Activated naive CD4-positive, alpha-beta T cell treated with anti-CD3 and anti-CD28 coated beads, Interleukin-2, amount 10 ng/mL, durations not matched to agents 7 days and 5 days (primary cell): Measurements from ENCODE around the gene ADAMTS6.
"Not testable (repeated sequence)": the region's sequence is repeated elsewhere in the genome, so short reads cannot be mapped to it uniquely, and the experiment has no call there.

Source experiments
- CTCF ChIA-PET: fragments of 350-600 bp; sonication (Branson Sonifier 250); formaldehyde crosslinking; loops from one replicate; lab custom pipeline; 2021; ENCODE audit warnings: antibody characterized with exemption; lab: Charles Lee
- DNase-seq: peaks from one replicate; pipeline ENCODE4 v3.0.0-alpha.2; 2020
- H3K27ac Mint-ChIP-seq: one replicate; pipeline ENCODE4 v1.8.0; 2021; ENCODE audit warnings: mild to moderate bottlenecking, moderate library complexity, mixed read lengths
- H3K27me3 Mint-ChIP-seq: one replicate; pipeline ENCODE4 v1.8.0; 2021; ENCODE audit warnings: mild to moderate bottlenecking, mixed read lengths
- H3K36me3 Mint-ChIP-seq: one replicate; pipeline ENCODE4 v1.8.0; 2021; ENCODE audit warnings: mixed read lengths
- H3K4me1 Mint-ChIP-seq: one replicate; pipeline ENCODE4 v1.8.0; 2021; ENCODE audit warnings: mixed read lengths
- H3K4me3 Mint-ChIP-seq: one replicate; pipeline ENCODE4 v1.8.0; 2021; ENCODE audit warnings: mild to moderate bottlenecking, moderate library complexity, mixed read lengths
- H3K9me3 Mint-ChIP-seq: one replicate; pipeline ENCODE4 v1.8.0; 2021; ENCODE audit warnings: mixed read lengths

The ADAMTS6 gene

GRCh38 chr5:65203746-65204145 lies 278.0 kb downstream of the ADAMTS6 start:
- CTCF ChIA-PET, result no interaction called here
- H3K9me3 Mint-ChIP-seq, result no peaks in the 10 kb centered on the region

DNA sequence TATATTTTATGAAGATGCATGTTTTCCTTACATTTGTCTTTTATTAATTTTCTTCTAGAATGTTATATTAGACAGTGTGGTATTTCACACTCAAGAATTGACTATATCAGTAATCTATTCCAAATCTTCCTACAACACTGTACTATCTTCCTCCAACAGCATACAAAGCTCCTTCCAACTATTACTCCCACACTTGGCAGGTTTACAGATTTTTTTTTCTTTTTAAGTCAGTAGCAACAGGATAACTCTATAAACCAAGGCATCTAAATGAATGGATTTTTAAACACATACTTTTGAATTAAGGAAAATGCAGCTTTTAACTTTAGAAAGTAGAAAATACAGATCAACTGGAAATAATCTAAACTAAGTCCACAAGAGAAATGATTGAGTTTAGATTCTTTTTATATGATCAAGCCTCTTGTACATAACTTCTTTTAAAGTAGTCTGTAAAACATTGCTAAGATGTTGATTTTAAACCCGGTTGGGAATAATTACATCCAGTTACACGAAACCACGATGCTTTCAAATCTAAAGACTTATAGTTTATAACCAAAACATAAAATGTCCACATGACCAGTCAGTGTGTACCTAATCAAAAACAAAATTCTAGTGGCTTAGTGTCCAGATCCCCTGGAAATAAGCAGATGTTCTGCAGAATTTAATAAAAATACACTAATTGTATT lies 281.6 kb downstream of the ADAMTS6 start:
- H3K27me3 Mint-ChIP-seq, result no peaks in the 10 kb centered on the region
- H3K36me3 Mint-ChIP-seq, result no peaks in the 10 kb centered on the region
- no peaks in the 10 kb centered on the region for H3K9me3 Mint-ChIP-seq
- CTCF ChIA-PET, result no interaction called here
- no peak overlapping the region for H3K4me3 Mint-ChIP-seq
- no peak for DNase-seq
- H3K4me1 Mint-ChIP-seq, result no peaks in the 10 kb centered on the region
- H3K27ac Mint-ChIP-seq, result no peak overlapping the region

More at GRCh38 chr5:65203746-65204145, 278.0 kb downstream of the ADAMTS6 start:
- no peak overlapping the region for H3K4me3 Mint-ChIP-seq
- H3K4me1 Mint-ChIP-seq, result no peaks in the 10 kb centered on the region
- no peaks in the 10 kb centered on the region for H3K27me3 Mint-ChIP-seq
- no peak for DNase-seq
- no peaks in the 10 kb centered on the region for H3K36me3 Mint-ChIP-seq
- no peak overlapping the region for H3K27ac Mint-ChIP-seq

DNA sequence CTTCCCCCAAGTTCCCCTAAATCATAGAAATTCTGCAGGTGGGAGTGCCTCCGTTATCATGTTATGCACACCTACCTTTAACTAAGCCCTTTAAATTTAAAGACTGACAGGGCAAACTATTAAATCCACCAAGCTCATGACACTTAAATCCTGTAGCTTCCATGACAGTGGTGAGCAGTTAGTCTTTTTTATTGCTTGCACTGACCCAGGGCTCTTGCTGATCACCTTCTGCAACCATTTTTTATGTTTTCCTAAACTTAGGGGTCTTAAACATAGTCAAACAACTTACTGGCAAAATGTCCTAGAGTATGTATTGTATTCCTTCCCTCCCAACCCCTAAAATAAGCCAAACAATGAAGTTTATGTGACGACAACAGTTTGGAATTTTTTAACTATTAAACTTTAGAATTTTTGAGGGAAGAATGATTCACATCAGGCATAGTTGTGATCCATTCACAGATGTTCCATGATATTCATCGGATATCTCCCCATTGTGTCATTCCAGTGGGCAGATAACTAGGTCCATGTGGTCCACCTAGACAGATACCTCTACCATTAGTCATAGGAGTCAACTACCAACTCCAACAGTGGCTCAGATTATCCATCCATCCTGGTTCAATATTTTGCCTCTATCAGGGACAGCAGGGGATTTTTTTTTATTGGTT lies 283.1 kb downstream of the ADAMTS6 start:
- Mint-ChIP-seq H3K27ac (no peak overlapping the region), H3K27me3 (no peaks in the 10 kb centered on the region), H3K4me1 (no peaks in the 10 kb centered on the region), H3K36me3 (no peaks in the 10 kb centered on the region), H3K4me3 (no peak overlapping the region), H3K9me3 (no peaks in the 10 kb centered on the region)
- DNase-seq, result no peak
- CTCF ChIA-PET, result no interaction called here

DNA sequence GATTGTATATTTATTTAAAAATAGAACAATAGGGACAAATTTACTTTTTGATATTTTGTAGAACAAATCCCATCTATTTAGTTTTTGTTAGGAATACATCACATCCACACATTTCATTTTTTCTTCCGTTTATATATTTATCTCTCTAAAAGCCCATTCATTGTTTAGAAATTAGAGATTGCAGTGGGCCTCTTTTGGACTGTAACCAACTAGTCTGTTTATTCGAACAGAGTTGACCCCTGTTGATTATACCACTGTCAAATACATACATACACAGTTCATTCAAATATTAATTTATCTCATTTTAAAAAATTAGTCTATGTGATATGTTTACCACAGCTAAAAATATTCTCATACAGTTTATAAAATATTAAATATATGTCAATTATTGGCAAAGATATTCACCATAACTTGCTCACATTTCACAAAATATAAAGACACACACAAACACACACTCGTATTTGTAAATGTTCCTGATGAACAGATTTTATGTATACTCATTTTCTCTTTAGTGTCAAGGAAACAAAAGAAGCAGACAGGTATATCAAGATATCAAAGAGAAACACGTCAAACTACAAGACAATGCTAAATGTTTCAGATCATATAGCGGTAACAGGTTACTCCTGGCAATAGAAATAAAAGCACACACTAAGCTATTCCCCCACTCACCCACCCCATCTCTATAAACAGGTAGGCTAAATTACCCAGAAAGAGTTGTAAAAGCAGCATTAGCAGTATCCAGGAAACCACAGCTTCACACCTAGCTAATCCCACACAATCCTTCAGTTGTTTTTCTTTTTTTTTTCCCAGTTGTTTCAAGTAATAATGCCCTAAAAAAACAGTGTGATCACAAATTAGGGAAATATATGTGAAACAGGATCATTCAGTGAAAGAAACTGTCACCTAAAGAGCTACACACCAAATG lies 283.9 kb downstream of the ADAMTS6 start:
- CTCF ChIA-PET, result no interaction called here
- Mint-ChIP-seq H3K27ac (no peak overlapping the region), H3K4me3 (no peak overlapping the region), H3K9me3 (no peaks in the 10 kb centered on the region), H3K4me1 (no peaks in the 10 kb centered on the region), H3K36me3 (no peaks in the 10 kb centered on the region), H3K27me3 (no peaks in the 10 kb centered on the region)
- no peak for DNase-seq

DNA sequence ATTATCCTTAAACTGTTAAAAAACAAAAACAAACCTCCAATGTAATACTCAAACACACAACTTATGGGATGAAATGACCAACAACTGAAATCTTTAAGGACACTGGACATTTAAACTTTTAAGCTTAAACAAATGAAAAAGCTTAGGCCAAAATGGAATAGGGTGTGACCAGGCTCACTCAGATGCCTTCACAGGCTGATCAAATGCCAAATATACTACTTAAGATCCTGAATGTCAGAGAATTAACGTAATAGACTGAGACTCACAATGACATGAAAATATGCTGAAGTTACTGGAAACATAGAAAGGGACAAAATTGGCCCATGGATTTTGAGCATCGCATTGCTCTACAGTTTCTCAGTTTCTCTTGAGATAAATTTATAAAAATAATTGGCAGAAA lies 286.8 kb downstream of the ADAMTS6 start:
- H3K27me3 Mint-ChIP-seq, result no peaks in the 10 kb centered on the region
- no peak for DNase-seq
- H3K4me1 Mint-ChIP-seq, result peaks cover 3% of the 10 kb centered on the region
- no peak overlapping the region for H3K4me3 Mint-ChIP-seq
- CTCF ChIA-PET, result no interaction called here
- no peaks in the 10 kb centered on the region for H3K36me3 Mint-ChIP-seq
- no peaks in the 10 kb centered on the region for H3K9me3 Mint-ChIP-seq
- H3K27ac Mint-ChIP-seq, result no peak overlapping the region

DNA sequence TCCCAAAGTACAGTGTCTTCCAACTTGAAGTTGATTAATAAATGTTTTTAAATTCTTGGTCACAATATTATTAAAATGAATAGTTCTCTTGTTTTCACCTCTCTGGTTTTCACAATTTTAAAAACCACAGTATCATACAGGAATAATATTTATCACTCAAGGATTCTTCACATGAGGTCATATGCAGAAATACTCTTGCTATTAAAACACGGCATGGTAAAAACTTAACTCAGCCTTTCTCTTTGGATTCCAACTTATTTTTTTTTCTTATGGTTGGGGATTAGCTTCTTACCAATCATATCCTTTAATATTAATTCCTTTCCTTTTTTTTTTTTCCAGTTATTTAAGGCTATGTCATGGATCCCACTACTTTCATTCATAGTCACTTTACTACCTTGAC lies 289.4 kb downstream of the ADAMTS6 start:
- CTCF ChIA-PET, result no interaction called here
- H3K4me1 Mint-ChIP-seq, result peaks cover 3% of the 10 kb centered on the region
- DNase-seq, result no peak
- no peaks in the 10 kb centered on the region for H3K36me3 Mint-ChIP-seq
- no peak overlapping the region for H3K4me3 Mint-ChIP-seq
- H3K27me3 Mint-ChIP-seq, result no peaks in the 10 kb centered on the region
- H3K27ac Mint-ChIP-seq, result no peak overlapping the region
- H3K9me3 Mint-ChIP-seq, result no peaks in the 10 kb centered on the region

- Mint-ChIP-seq H3K9me3 (no peaks in the 10 kb centered on the region), H3K36me3 (no peaks in the 10 kb centered on the region), H3K27ac (no peak overlapping the region), H3K4me3 (no peak overlapping the region), H3K4me1 (peaks cover 3% of the 10 kb centered on the region), H3K27me3 (no peaks in the 10 kb centered on the region)
- no peak for DNase-seq
- CTCF ChIA-PET, result no interaction called here
Measured at GRCh38 chr5:65191554-65192135, 290.1 kb downstream of the ADAMTS6 start.

DNA sequence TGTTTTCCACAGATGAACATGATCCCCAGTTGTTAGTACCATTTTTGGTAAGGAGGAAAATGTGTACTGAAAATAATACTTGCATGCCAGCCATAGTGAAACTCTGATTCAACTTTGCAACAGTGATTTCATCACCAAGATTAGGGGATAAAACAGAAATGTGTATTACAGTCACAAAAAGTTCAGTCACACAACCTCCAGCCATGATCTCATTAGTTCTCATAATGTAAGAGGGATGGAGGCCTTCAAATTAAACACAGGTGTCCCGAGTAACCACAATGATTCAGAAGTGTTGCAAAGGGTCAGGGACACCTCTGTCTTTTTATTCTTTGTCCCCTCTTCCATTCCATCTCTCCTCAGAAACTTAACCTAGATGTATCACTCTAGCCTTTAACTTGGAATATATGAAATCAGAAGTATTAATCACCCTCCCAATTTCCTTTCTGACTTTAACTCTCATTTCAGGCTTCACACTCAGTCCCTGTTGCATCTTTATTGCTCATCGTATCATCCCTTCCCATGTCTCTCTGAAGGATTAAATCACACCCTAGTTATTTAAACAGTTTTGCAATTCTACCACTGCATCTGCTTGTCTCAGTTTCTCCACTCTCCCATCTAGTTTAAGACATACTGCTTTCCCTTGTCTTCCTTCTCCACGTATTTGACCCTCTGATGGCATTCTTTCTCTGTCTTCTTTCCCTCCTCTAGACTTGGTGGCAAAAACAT lies 291.2 kb downstream of the ADAMTS6 start:
- Mint-ChIP-seq H3K9me3 (no peaks in the 10 kb centered on the region), H3K27ac (no peak overlapping the region), H3K4me3 (no peak overlapping the region), H3K4me1 (peaks cover 3% of the 10 kb centered on the region), H3K27me3 (no peaks in the 10 kb centered on the region), H3K36me3 (no peaks in the 10 kb centered on the region)
- DNase-seq, result no peak
- CTCF ChIA-PET, result no interaction called here

- Mint-ChIP-seq H3K4me3 (no peak overlapping the region), H3K27ac (no peak overlapping the region), H3K27me3 (no peaks in the 10 kb centered on the region), H3K36me3 (no peaks in the 10 kb centered on the region), H3K9me3 (no peaks in the 10 kb centered on the region), H3K4me1 (peaks cover 3% of the 10 kb centered on the region)
- CTCF ChIA-PET, result no interaction called here
- no peak for DNase-seq
Measured at GRCh38 chr5:65186646-65187227, 295.0 kb downstream of the ADAMTS6 start.

GRCh38 chr5:65185468-65185867 lies 296.3 kb downstream of the ADAMTS6 start:
- no peak for DNase-seq
- H3K27ac Mint-ChIP-seq, result no peak overlapping the region
- CTCF ChIA-PET, result no interaction called here
- H3K4me1 Mint-ChIP-seq, result no peaks in the 10 kb centered on the region
- no peaks in the 10 kb centered on the region for H3K27me3 Mint-ChIP-seq
- no peak overlapping the region for H3K4me3 Mint-ChIP-seq
- no peaks in the 10 kb centered on the region for H3K36me3 Mint-ChIP-seq
- no peaks in the 10 kb centered on the region for H3K9me3 Mint-ChIP-seq

GRCh38 chr5:65184780-65185179 lies 296.9 kb downstream of the ADAMTS6 start:
- H3K27me3 Mint-ChIP-seq, result no peaks in the 10 kb centered on the region
- no peak for DNase-seq
- CTCF ChIA-PET, result no interaction called here
- H3K27ac Mint-ChIP-seq, result no peak overlapping the region
- H3K4me3 Mint-ChIP-seq, result no peak overlapping the region
- no peaks in the 10 kb centered on the region for H3K4me1 Mint-ChIP-seq
- H3K36me3 Mint-ChIP-seq, result no peaks in the 10 kb centered on the region
- no peaks in the 10 kb centered on the region for H3K9me3 Mint-ChIP-seq

DNA sequence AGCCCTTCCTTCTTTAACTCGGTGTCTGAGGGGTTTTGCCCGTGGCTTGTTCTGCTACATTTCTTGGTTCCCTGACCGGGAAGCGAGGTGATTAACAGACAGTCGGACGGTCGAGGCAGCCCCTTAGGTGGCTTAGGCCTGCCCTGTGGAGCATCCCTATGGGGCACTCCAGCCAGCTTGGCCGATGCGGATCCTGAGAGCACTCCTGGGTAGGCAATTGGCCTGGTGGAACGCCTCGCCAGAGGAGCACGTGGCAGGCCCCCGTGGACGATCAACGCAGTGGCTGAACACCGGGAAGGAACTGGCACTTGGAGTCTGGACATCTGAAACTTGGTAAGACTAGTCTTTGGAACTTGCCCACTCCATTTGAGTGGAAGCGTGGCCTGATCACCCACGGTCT lies 307.5 kb downstream of the ADAMTS6 start:
- H3K4me1 Mint-ChIP-seq, H3K27ac Mint-ChIP-seq, DNase-seq, H3K27me3 Mint-ChIP-seq, H3K4me3 Mint-ChIP-seq, CTCF ChIA-PET, H3K9me3 Mint-ChIP-seq, H3K36me3 Mint-ChIP-seq: not testable (repeated sequence)

- Mint-ChIP-seq H3K36me3 (no peaks in the 10 kb centered on the region), H3K27me3 (peaks cover 7% of the 10 kb centered on the region), H3K4me1 (no peaks in the 10 kb centered on the region), H3K4me3 (no peak overlapping the region), H3K9me3 (no peaks in the 10 kb centered on the region), H3K27ac (no peak overlapping the region)
- CTCF ChIA-PET, result no interaction called here
- DNase-seq, result no peak
Measured at GRCh38 chr5:65173130-65173525, 308.6 kb downstream of the ADAMTS6 start.
